Left forelimb (tissue), 1 donor: ENCODE data around the gene NCOA5.

Experiments used
- DNase-seq: peaks from one replicate; pipeline ENCODE4 v3.0.0-alpha.2; 2018; ENCODE audit warnings: low spot score

The NCOA5 gene

DNA sequence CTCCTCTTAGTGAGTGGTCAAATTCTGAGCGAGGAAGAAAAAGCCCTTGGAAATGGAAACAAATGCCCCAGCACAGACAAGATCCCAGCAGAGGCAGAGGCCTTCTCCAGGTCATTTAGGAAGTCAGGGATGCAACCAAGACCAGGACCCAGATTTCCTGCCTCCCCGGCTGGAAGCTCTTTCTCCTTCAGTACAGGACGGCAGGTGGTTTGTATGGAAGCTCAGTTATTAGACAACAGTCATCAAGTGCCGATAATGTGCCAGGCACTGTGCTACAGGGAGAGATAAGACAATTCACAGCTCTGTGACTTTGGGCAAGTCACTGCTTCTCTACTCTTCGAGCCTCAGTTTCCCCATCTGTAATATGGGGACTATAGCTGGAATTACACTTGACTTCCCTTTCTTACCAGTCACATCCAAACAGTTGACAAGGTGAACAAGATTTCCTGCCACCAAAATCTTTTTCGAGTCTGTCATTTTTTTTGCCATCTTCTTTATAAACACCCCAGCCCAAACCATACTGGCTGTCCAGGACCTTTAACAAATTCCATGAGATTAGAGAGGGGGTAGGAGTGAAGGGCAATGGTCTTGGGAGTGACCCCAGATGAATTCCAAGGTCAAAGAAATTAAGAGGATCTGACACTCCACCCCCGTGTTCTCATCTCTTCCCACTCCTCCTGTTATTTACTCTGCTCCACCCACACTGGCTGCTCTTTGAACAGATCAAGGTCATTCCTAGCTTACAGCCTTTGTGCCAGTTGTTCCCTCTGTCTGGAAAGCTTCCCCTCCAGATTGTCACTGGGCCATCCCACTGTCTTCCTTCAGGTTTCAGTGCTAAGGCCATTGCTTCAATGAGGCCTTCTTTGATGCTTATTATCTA lies 75.0 kb downstream of the NCOA5 start:
- no peak for DNase-seq

GRCh38 chr20:46013829-46014516 lies 75.8 kb downstream of the NCOA5 start:
- DNase-seq: no peak

DNA sequence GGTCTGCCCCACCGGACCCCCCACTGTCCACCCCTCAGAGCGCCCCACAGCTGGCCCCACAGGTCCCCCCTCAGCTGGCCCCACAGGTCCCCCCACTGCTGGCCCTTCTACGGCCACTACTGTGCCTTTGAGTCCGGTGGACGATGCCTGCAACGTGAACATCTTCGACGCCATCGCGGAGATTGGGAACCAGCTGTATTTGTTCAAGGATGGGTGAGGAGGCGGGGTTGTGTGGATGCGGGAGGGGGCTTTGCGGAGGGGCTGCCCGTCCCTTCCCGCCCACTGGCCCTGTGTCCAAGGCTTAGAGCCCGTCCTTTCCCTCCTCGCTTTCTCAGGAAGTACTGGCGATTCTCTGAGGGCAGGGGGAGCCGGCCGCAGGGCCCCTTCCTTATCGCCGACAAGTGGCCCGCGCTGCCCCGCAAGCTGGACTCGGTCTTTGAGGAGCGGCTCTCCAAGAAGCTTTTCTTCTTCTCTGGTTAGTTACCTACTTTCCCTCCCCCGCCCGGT lies 76.4 kb downstream of the NCOA5 start:
- no peak for DNase-seq

DNA sequence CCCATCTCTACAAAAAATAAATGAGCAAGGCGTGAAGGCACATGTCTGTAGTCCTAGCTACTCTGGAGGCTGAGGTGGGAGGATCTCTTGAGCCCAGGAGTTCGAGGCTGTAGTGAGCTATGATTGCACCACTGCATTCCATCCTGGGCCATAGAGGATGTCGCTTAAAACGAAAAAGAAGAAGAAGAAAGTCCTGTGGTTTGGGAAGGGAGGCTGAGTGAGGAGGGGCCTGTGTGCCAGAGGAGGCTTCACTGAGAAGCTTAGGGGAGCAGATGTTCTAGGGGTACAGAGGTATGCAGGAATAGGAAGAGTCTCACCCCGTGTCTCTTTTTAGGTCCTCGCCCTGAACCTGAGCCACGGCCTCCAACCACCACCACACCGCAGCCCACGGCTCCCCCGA lies 76.8 kb downstream of the NCOA5 start:
- DNase-seq: no peak

DNA sequence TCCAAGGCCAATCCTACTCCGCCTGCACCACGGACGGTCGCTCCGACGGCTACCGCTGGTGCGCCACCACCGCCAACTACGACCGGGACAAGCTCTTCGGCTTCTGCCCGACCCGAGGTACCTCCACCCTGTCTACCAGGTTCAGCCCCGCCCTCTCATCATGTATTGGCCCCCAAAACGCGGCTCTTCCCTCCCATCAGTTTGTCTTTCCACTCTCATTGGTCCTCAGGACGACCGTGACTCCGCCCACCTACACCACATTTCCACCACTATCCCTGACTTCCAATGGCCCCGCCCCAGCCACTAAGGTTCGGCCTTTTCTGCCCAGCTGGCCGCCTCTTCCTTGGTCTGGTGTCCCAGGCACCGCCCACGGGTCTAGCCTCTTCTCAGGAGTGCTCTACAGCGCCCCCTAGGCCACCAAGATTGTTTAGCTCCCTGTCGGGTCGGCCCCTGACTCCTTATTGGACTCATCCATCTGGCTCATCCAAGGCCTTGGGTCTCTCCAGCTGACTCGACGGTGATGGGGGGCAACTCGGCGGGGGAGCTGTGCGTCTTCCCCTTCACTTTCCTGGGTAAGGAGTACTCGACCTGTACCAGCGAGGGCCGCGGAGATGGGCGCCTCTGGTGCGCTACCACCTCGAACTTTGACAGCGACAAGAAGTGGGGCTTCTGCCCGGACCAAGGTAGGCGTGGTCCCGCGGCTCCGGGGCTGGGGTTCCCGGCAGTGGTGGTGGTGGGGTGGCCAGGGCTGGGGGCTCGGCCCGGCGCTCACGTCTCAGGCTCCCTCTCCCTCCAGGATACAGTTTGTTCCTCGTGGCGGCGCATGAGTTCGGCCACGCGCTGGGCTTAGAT lies 77.9 kb downstream of the NCOA5 start:
- no peak for DNase-seq
